WTC11 (cell line): ENCODE data around the gene HDAC5. TPM values are rescaled to one million over a fixed set of nuclear protein-coding genes. Genes with fewer than 3 reads are reported as not detected.

Experiments used
- ATAC-seq: fragments of 200-7000 bp; cut with Tn5 transposase; 2 replicates; pipeline ENCODE4 v1.10.0; 2021; ENCODE audit warnings: mild to moderate bottlenecking, moderate library complexity
- CTCF ChIA-PET: fragments of 300-600 bp; sonication (Branson Sonifier 250); formaldehyde crosslinking; loops from one replicate; lab custom pipeline; 2021; ENCODE audit warnings: antibody characterized with exemption; lab: Charles Lee
- POLR2A ChIA-PET: fragments of 350-600 bp; sonication (Branson Sonifier 250); formaldehyde crosslinking; loops from one replicate; lab custom pipeline; 2021; ENCODE audit warnings: antibody characterized with exemption; lab: Charles Lee
- DNase-seq: peaks from one replicate; pipeline ENCODE4 v3.0.0; 2021; ENCODE audit warnings: low spot score
- H3K27ac Mint-ChIP-seq: 2 replicates; pipeline ENCODE4 v1.8.0; 2021; ENCODE audit warnings: mixed read lengths
- H3K27me3 Mint-ChIP-seq: 2 replicates; pipeline ENCODE4 v1.8.0; 2021; ENCODE audit warnings: low read depth, mild to moderate bottlenecking, moderate library complexity, mixed read lengths
- H3K36me3 Mint-ChIP-seq: 2 replicates; pipeline ENCODE4 v1.8.0; 2021; ENCODE audit warnings: mixed read lengths
- H3K4me1 Mint-ChIP-seq: 2 replicates; pipeline ENCODE4 v1.8.0; 2022; ENCODE audit warnings: mixed read lengths
- H3K4me3 Mint-ChIP-seq: 2 replicates; pipeline ENCODE4 v1.8.0; 2021; ENCODE audit warnings: mild to moderate bottlenecking, moderate library complexity, mixed read lengths
- H3K9me3 Mint-ChIP-seq: 2 replicates; pipeline ENCODE4 v1.8.0; 2021; ENCODE audit warnings: mixed read lengths
- ELF4 ChIP-seq: sonication (generic); formaldehyde crosslinking; IDR thresholded peaks from 2 replicates; pipeline ENCODE4 v1.8.1; 2022; ENCODE audit warnings: low read depth, mild to moderate bottlenecking, moderate library complexity, missing genetic modification reagents
- ETV6 ChIP-seq: sonication (generic); formaldehyde crosslinking; IDR thresholded peaks from 2 replicates; pipeline ENCODE4 v1.8.1; 2022; ENCODE audit warnings: mild to moderate bottlenecking, missing genetic modification reagents
- FOXJ3 ChIP-seq: sonication (generic); formaldehyde crosslinking; IDR thresholded peaks from 2 replicates; pipeline ENCODE4 v1.9.0; 2021; ENCODE audit warnings: missing genetic modification reagents, mild to moderate bottlenecking, borderline replicate concordance
- FOXK1 ChIP-seq: sonication (generic); formaldehyde crosslinking; IDR thresholded peaks from 2 replicates; pipeline ENCODE4 v1.8.0; 2022; ENCODE audit warnings: mild to moderate bottlenecking, moderate library complexity, missing genetic modification reagents
- FOXP1 ChIP-seq: sonication (generic); formaldehyde crosslinking; IDR thresholded peaks from 2 replicates; pipeline ENCODE4 v1.8.0; 2022; ENCODE audit warnings: missing genetic modification reagents, mild to moderate bottlenecking, moderate library complexity, borderline replicate concordance
- HMGA2 ChIP-seq: fragments of 250-450 bp; sonication (Bioruptor Pico); IDR thresholded peaks from 2 replicates; pipeline ENCODE4 v1.4.0; 2021; ENCODE audit warnings: mild to moderate bottlenecking, moderate library complexity
- IRF2 ChIP-seq: sonication (generic); formaldehyde crosslinking; IDR thresholded peaks from 2 replicates; pipeline ENCODE4 v1.8.0; 2022; ENCODE audit warnings: low read depth, missing genetic modification reagents, borderline replicate concordance
- JAZF1 ChIP-seq: fragments of 250-450 bp; sonication (Bioruptor Pico); IDR thresholded peaks from 2 replicates; pipeline ENCODE4 v1.9.0; 2021; ENCODE audit warnings: moderate library complexity, mild to moderate bottlenecking, inconsistent platforms
- NFATC4 ChIP-seq: fragments of 250-450 bp; sonication (Bioruptor Pico); IDR thresholded peaks from 2 replicates; pipeline ENCODE4 v1.9.0; 2021; ENCODE audit warnings: mild to moderate bottlenecking
- NFYB ChIP-seq: sonication (generic); formaldehyde crosslinking; conservative IDR thresholded peaks from 2 replicates; pipeline ENCODE4 v1.8.0; 2022; ENCODE audit warnings: low read depth, missing genetic modification reagents
- PRRX2 ChIP-seq: fragments of 250-450 bp; sonication (Bioruptor Pico); IDR thresholded peaks from 2 replicates; pipeline ENCODE4 v1.8.0; 2021; ENCODE audit warnings: mild to moderate bottlenecking
- TEAD4 ChIP-seq: sonication (generic); formaldehyde crosslinking; IDR thresholded peaks from 2 replicates; pipeline ENCODE4 v1.8.0; 2022; ENCODE audit warnings: mild to moderate bottlenecking, missing genetic modification reagents
- TP53 ChIP-seq: sonication (generic); formaldehyde crosslinking; IDR thresholded peaks from 2 replicates; pipeline ENCODE4 v1.8.1; 2023; ENCODE audit warnings: mild to moderate bottlenecking, missing genetic modification reagents
- total RNA-seq: library from RNA; stranded (reverse); gene quantifications from 3 replicates; pipeline ENCODE4 v1.2.3, GENCODE V29; 2021
- TF ChIP-seq, protein P1 (sequence below): sonication (generic); formaldehyde crosslinking; IDR thresholded peaks from 2 replicates; pipeline ENCODE4 v1.8.1; 2023; ENCODE audit warnings: mild to moderate bottlenecking, missing genetic modification reagents
- TF ChIP-seq, protein P2 (sequence below): sonication (generic); formaldehyde crosslinking; IDR thresholded peaks from 2 replicates; pipeline ENCODE4 v1.8.0; 2022; ENCODE audit warnings: mild to moderate bottlenecking, missing genetic modification reagents
- TF ChIP-seq, protein P3 (sequence below): sonication (generic); formaldehyde crosslinking; IDR thresholded peaks from 2 replicates; pipeline ENCODE4 v1.8.1; 2023; ENCODE audit warnings: mild to moderate bottlenecking, missing genetic modification reagents
- TF ChIP-seq, protein P4 (sequence below): fragments of 250-450 bp; sonication (Bioruptor Pico); IDR thresholded peaks from 2 replicates; pipeline ENCODE4 v2.1.2; 2022; ENCODE audit warnings: mild to moderate bottlenecking, moderate library complexity
- TF ChIP-seq, protein P5 (sequence below): sonication (generic); formaldehyde crosslinking; IDR thresholded peaks from 2 replicates; pipeline ENCODE4 v1.8.0; 2023; ENCODE audit warnings: missing genetic modification reagents, mild to moderate bottlenecking, borderline replicate concordance

HDAC5 gene
- total RNA-seq, 1 experiment from 2014 or later: 61.6 TPM

DNA sequence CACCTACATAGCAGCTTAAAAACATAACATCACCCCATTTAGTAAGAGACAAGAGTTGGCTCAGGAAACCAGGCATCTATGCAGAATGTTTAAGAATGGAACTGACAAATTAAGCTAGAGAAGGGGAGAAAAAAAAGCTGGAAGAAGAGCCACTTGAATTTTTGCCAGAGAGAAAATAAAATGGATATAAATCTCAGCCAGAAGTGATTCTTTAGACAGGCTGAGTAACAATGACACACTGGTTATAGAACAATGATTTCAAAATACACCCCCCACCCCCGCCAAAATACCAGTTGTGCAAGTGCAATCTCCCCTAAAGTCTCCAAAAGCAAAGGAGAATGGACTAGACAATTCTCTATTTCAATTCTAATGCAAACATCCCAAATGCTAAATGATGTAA, 79.4 kb downstream of the HDAC5 start:
- Mint-ChIP-seq H3K4me1 (peaks cover 16% of the 10 kb centered on the region), H3K27ac (peak overlapping the region; percentile 70), H3K27me3 (no peaks in the 10 kb centered on the region), H3K4me3 (no peak overlapping the region), H3K9me3 (0 out of 2 replicates have a peak, but pooled peaks cover 3% of the 10 kb centered on the region), H3K36me3 (peaks cover 28% of the 10 kb centered on the region)
- ATAC-seq (no peak), DNase-seq (no peak)
- POLR2A ChIA-PET: interaction anchor here (0.6 to 0.7 kb wide), 3 partner anchors 12 to 1912 kb away, joined by 3 read pairs; no protein-coding TSS in a partner anchor
- no peak for TF ChIP-seq PRRX2
- TF ChIP-seq, protein P1, sequence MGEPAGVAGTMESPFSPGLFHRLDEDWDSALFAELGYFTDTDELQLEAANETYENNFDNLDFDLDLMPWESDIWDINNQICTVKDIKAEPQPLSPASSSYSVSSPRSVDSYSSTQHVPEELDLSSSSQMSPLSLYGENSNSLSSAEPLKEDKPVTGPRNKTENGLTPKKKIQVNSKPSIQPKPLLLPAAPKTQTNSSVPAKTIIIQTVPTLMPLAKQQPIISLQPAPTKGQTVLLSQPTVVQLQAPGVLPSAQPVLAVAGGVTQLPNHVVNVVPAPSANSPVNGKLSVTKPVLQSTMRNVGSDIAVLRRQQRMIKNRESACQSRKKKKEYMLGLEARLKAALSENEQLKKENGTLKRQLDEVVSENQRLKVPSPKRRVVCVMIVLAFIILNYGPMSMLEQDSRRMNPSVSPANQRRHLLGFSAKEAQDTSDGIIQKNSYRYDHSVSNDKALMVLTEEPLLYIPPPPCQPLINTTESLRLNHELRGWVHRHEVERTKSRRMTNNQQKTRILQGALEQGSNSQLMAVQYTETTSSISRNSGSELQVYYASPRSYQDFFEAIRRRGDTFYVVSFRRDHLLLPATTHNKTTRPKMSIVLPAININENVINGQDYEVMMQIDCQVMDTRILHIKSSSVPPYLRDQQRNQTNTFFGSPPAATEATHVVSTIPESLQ (CRISPR knock-in tag): no peak
- no peak for TF ChIP-seq ELF4
- TF ChIP-seq, protein P2, sequence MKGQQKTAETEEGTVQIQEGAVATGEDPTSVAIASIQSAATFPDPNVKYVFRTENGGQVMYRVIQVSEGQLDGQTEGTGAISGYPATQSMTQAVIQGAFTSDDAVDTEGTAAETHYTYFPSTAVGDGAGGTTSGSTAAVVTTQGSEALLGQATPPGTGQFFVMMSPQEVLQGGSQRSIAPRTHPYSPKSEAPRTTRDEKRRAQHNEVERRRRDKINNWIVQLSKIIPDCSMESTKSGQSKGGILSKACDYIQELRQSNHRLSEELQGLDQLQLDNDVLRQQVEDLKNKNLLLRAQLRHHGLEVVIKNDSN (CRISPR knock-in tag): no peak
- TF ChIP-seq TP53 (CRISPR knock-in tag): no peak
- no peak for TF ChIP-seq FOXP1 (CRISPR knock-in tag)
- no peak for TF ChIP-seq HMGA2 (CRISPR knock-in tag)
- TF ChIP-seq, protein P3, sequence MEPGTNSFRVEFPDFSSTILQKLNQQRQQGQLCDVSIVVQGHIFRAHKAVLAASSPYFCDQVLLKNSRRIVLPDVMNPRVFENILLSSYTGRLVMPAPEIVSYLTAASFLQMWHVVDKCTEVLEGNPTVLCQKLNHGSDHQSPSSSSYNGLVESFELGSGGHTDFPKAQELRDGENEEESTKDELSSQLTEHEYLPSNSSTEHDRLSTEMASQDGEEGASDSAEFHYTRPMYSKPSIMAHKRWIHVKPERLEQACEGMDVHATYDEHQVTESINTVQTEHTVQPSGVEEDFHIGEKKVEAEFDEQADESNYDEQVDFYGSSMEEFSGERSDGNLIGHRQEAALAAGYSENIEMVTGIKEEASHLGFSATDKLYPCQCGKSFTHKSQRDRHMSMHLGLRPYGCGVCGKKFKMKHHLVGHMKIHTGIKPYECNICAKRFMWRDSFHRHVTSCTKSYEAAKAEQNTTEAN (CRISPR knock-in tag): no peak
- no peak for TF ChIP-seq FOXK1 (CRISPR knock-in tag)
- TF ChIP-seq TEAD4 (CRISPR knock-in tag): no peak
- no peak for TF ChIP-seq ETV6 (CRISPR knock-in tag)
- TF ChIP-seq, protein P4, sequence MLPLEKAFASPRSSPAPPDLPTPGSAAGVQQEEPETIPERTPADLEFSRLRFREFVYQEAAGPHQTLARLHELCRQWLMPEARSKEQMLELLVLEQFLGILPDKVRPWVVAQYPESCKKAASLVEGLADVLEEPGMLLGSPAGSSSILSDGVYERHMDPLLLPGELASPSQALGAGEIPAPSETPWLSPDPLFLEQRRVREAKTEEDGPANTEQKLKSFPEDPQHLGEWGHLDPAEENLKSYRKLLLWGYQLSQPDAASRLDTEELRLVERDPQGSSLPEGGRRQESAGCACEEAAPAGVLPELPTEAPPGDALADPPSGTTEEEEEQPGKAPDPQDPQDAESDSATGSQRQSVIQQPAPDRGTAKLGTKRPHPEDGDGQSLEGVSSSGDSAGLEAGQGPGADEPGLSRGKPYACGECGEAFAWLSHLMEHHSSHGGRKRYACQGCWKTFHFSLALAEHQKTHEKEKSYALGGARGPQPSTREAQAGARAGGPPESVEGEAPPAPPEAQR: no peak
- CTCF ChIA-PET: interaction anchor here (0.6 to 4.2 kb wide), 9 partner anchors 30 to 560 kb away, joined by 3 to 30 read pairs (median 4); partner anchors contain the start of gene DHX8

DNA sequence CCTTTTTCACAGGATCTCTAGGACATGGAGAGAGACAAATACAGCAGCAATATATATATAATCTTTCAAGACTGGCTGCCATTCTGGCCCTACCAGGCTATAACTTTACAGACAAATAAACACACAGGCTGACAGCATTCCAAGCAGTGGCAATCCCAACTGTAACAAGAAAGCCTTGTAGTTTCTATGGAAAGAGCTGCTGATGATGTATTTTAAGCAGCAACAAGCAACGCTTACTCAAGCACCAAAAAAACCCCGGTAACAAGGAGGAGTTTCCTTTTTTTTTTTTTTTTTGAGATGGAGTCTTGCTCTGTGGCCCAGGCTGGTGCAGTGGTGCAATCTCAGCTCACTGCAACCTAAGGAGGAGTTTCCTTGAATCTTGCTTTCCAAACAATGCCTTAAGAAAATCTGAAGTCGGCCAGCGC, 80.2 kb downstream of the HDAC5 start:
- H3K36me3 Mint-ChIP-seq: peaks cover 28% of the 10 kb centered on the region
- 0 out of 2 replicates have a peak, but pooled peaks cover 3% of the 10 kb centered on the region for H3K9me3 Mint-ChIP-seq
- H3K4me3 Mint-ChIP-seq: no peak overlapping the region
- H3K4me1 Mint-ChIP-seq: peaks cover 16% of the 10 kb centered on the region
- H3K27ac Mint-ChIP-seq: peak overlapping the region; percentile 30; the same call in 1 of the 2 replicates
- CTCF ChIA-PET: interaction anchor here (0.6 to 4.2 kb wide), 10 partner anchors 35 to 559 kb away, joined by 3 to 30 read pairs (median 4); partner anchors contain the start of gene DHX8
- no peak for DNase-seq
- TF ChIP-seq FOXJ3 (CRISPR knock-in tag) (no peak), NFYB (no peak)
- ATAC-seq: no peak
- H3K27me3 Mint-ChIP-seq: no peaks in the 10 kb centered on the region
- POLR2A ChIA-PET: no interaction called here

DNA sequence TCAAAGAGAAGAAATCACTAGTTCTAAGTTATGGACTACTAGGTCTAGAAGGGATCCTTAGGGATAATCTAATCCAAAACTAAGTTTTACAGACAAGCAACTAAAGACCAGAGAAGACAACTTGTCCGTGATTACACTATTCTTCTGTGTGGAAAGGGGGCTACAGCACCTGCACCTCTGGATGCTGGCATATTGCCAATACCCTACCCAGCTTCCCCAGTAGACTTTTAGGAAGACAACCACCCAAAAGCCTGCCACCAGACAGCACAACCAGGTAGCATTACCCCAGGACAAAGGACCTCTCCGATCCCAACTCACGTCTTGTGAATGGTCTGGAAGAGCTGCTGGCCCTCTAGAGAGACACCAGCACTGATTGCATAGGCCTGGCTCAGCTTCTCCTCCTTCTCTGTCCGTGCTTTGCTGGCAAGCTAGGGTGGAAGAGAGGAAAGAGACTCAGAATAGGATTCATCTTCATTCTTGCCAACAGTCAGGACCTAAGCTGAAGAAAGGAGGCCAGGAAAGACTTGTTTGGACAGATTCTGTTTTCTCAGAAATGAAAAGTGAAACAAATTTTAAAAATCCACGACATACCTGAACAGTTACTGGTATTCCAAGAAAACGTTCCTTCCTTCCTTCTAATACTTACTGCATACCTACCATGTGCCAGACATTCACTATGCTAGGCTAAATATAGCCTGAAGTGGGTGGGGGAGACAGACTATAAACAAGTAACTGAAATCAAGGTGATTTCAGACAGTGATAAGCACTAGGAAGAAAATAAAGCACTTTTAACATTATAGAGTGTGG, 83.4 kb downstream of the HDAC5 start:
- peaks cover 35% of the 10 kb centered on the region for H3K36me3 Mint-ChIP-seq
- ChIA-PET CTCF (interaction anchor here (1.1 to 4.2 kb wide), 3 partner anchors 36 to 126 kb away, joined by 4 to 30 read pairs (median 9); partner anchors contain the start of gene NAGS), POLR2A (no interaction called here)
- ATAC-seq (no peak), DNase-seq (no peak)
- H3K9me3 Mint-ChIP-seq: no peaks in the 10 kb centered on the region
- H3K27ac Mint-ChIP-seq: peak overlapping the region; percentile 79
- H3K27me3 Mint-ChIP-seq: no peaks in the 10 kb centered on the region
- H3K4me3 Mint-ChIP-seq: no peak overlapping the region
- H3K4me1 Mint-ChIP-seq: peaks cover 12% of the 10 kb centered on the region
- TF ChIP-seq NFATC4 (CRISPR knock-in tag) (no peak), JAZF1 (no peak), IRF2 (CRISPR knock-in tag) (no peak)
- TF ChIP-seq, protein P5, sequence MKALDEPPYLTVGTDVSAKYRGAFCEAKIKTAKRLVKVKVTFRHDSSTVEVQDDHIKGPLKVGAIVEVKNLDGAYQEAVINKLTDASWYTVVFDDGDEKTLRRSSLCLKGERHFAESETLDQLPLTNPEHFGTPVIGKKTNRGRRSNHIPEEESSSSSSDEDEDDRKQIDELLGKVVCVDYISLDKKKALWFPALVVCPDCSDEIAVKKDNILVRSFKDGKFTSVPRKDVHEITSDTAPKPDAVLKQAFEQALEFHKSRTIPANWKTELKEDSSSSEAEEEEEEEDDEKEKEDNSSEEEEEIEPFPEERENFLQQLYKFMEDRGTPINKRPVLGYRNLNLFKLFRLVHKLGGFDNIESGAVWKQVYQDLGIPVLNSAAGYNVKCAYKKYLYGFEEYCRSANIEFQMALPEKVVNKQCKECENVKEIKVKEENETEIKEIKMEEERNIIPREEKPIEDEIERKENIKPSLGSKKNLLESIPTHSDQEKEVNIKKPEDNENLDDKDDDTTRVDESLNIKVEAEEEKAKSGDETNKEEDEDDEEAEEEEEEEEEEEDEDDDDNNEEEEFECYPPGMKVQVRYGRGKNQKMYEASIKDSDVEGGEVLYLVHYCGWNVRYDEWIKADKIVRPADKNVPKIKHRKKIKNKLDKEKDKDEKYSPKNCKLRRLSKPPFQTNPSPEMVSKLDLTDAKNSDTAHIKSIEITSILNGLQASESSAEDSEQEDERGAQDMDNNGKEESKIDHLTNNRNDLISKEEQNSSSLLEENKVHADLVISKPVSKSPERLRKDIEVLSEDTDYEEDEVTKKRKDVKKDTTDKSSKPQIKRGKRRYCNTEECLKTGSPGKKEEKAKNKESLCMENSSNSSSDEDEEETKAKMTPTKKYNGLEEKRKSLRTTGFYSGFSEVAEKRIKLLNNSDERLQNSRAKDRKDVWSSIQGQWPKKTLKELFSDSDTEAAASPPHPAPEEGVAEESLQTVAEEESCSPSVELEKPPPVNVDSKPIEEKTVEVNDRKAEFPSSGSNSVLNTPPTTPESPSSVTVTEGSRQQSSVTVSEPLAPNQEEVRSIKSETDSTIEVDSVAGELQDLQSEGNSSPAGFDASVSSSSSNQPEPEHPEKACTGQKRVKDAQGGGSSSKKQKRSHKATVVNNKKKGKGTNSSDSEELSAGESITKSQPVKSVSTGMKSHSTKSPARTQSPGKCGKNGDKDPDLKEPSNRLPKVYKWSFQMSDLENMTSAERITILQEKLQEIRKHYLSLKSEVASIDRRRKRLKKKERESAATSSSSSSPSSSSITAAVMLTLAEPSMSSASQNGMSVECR (CRISPR knock-in tag): no peak
